ENCODE measurements around the gene NECTIN2.

DNA sequence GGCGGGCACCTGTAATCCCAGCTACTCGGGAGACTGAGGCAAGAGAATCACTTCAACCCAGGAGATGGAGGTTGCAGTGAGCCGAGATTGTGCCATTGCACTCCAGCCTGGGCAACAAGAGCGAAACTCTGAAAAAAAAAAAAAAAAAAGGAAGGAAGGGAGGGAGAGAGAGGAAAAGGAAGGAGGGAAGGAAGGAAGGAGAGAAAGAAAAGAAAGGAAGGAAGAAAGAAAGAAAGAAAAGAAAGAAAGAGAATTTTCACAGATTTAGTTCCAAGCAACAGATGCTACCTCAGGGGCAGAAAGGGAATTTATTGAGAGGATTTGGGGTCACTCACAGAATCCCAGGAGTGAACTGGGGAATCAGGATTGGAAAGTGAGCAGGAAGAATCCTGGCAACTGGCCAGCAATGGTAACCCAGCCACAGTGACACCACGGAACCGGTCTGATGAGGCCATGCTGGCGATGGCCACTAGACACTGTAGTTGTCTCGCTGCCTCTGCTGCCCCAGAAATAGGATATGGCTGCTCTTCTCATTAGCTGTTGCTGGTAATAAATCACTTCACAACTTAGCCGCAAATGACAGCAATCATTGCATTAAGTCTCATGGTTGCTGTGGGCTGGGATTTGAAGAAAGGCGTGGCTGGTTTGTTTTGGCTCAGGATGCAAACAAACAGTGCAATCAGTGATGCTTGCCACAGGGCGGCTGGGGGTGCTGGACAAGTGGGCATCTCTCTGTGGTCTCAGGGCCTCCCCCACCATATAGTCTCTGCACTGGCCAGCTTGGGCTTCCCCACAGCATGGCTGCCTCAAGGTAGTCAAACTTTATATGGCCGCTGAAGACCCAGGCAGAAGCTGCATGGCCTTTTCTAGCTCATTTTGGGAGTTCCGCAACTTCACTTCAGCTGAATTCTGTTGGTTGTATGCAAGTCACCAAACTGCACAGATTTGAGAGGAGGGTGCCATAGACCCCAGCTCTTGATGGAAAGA, 42.4 kb upstream of the NECTIN2 start:
- TF ChIP-seq, protein P1, sequence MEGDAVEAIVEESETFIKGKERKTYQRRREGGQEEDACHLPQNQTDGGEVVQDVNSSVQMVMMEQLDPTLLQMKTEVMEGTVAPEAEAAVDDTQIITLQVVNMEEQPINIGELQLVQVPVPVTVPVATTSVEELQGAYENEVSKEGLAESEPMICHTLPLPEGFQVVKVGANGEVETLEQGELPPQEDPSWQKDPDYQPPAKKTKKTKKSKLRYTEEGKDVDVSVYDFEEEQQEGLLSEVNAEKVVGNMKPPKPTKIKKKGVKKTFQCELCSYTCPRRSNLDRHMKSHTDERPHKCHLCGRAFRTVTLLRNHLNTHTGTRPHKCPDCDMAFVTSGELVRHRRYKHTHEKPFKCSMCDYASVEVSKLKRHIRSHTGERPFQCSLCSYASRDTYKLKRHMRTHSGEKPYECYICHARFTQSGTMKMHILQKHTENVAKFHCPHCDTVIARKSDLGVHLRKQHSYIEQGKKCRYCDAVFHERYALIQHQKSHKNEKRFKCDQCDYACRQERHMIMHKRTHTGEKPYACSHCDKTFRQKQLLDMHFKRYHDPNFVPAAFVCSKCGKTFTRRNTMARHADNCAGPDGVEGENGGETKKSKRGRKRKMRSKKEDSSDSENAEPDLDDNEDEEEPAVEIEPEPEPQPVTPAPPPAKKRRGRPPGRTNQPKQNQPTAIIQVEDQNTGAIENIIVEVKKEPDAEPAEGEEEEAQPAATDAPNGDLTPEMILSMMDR (IDR thresholded peaks at IDR 0.05; ENCODE audit: insufficient read depth, low read depth, low read length), result no peak
- TF ChIP-seq EZH2 (IDR thresholded peaks at IDR 0.05; ENCODE audit: insufficient read depth, low read length), result no peak

Data from astrocyte (in vitro differentiated cells and primary cell).